ENCODE data around the gene CHI3L1. TPM values are rescaled to one million over a fixed set of nuclear protein-coding genes. Genes with fewer than 3 reads are reported as not detected.

The CHI3L1 gene
- polyA plus RNA-seq, 1 of the 3 experiments (the other 2 are of a cell fraction), result not detected

DNA sequence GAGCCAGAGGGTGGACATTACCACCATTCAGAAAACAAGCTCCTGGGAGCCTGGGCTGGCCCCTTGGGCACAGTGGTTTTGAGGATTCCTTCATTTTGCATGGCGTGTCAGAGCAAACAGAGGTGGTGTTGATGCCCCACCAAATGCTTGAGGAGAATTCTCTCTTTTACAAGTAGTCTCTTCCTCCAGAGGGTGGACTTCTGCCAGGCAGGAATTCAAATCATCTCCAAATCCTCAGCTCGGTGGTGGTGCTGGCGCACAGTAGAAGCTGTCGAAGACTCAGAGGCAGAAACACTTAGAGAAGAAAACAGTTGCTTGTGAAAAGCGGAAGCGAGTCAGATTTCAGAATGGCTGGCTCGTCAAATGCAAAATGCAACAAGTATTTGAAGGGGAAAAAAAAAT, 3.4 kb upstream of the CHI3L1 start (continued):
- TF ChIP-seq, protein P1, sequence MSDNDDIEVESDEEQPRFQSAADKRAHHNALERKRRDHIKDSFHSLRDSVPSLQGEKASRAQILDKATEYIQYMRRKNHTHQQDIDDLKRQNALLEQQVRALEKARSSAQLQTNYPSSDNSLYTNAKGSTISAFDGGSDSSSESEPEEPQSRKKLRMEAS (IDR thresholded peaks at IDR 0.05; ENCODE audit: low read depth), result no peak
- TF ChIP-seq, protein P2, sequence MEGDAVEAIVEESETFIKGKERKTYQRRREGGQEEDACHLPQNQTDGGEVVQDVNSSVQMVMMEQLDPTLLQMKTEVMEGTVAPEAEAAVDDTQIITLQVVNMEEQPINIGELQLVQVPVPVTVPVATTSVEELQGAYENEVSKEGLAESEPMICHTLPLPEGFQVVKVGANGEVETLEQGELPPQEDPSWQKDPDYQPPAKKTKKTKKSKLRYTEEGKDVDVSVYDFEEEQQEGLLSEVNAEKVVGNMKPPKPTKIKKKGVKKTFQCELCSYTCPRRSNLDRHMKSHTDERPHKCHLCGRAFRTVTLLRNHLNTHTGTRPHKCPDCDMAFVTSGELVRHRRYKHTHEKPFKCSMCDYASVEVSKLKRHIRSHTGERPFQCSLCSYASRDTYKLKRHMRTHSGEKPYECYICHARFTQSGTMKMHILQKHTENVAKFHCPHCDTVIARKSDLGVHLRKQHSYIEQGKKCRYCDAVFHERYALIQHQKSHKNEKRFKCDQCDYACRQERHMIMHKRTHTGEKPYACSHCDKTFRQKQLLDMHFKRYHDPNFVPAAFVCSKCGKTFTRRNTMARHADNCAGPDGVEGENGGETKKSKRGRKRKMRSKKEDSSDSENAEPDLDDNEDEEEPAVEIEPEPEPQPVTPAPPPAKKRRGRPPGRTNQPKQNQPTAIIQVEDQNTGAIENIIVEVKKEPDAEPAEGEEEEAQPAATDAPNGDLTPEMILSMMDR (IDR thresholded peaks at IDR 0.05), result no peak
- TF ChIP-seq GATA2 (CRISPR knock-in tag; IDR thresholded peaks at IDR 0.05) (no peak), GABPA (IDR thresholded peaks at IDR 0.05; ENCODE audit: low read depth) (no peak), MXI1 (IDR thresholded peaks at IDR 0.05; ENCODE audit: low read depth, low read length) (no peak), ELF1 (IDR thresholded peaks at IDR 0.05) (no peak)

DNA sequence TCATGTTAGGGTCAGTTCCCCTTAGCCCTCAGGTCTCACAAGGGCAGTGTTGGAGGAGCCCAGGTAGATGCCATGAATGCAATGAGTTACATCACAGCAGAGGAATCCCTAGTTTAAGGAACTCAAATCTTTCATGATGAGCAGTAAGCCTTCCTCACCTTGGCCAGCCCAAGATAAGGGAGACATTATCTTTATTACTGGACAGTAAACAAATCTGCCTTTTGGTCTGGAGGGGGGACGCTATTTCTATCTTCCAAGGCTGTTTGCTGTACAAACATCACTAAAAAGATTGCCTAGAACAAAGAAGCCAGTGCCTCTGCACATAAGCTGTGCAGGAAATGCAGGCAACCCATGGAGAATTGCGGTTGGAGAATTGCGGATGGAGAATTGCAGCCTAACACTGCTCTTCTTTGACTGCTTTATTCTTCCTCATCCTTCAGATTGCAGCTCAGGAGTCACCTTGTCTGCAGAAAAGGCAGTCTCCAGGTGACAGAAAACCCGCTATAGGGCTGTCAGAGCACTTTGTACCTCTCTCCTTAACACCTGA, 2.3 kb upstream of the CHI3L1 start:
- Histone ChIP-seq H3K36me3 (replicated peaks in 1 of 2; ENCODE audit: control insufficient read depth in 1 of 2, insufficient read depth in 2 of 2, low read length in 1 of 2) (no peaks in the 10 kb centered on the region), H3K9me3 (no peaks in the 10 kb centered on the region), H3K4me1 (ENCODE audit: control insufficient read depth in 1 of 2, insufficient read depth in 2 of 2, low read depth in 1 of 2, low read length in 1 of 2) (no peaks in the 10 kb centered on the region), H2AFZ (ENCODE audit: low read depth) (no peak overlapping the region), H3K4me3 (ENCODE audit: low read depth in 2 of 2, low read length in 1 of 2) (no peak overlapping the region), H3K79me2 (ENCODE audit: insufficient read depth) (no peaks in the 10 kb centered on the region), H3K27me3 (ENCODE audit: insufficient read depth) (no peaks in the 10 kb centered on the region), H3K27ac (ENCODE audit: low read depth in 2 of 2, low read length in 1 of 2) (no peak overlapping the region), H3K9me2 (no peaks in the 10 kb centered on the region), H3K4me2 (no peak overlapping the region), H4K20me1 (ENCODE audit: insufficient read depth) (no peaks in the 10 kb centered on the region), H3K9ac (no peak overlapping the region), H3F3A (replicated peaks; ENCODE audit: insufficient read depth) (no peaks in the 10 kb centered on the region)
- POLR2A ChIA-PET, result no interaction called here
- 69% methylated on average over 4 of the region's 4 CpGs for WGBS (ENCODE audit: low lambda C conversion rate)
- CTCF ChIA-PET, result interaction anchor here (1.4 to 1.6 kb wide), 2 partner anchors 28 to 149 kb away, joined by 3 to 5 read pairs; no protein-coding TSS in a partner anchor
- TF ChIP-seq EZH2phosphoT487 (IDR thresholded peaks at IDR 0.05; ENCODE audit: borderline replicate concordance, low read depth) (no peak), RXRA (IDR thresholded peaks at IDR 0.05; ENCODE audit: borderline replicate concordance, low read depth) (no peak), RAD21 (IDR thresholded peaks at IDR 0.05; ENCODE audit: low read length) (no peak), FOXJ3 (CRISPR knock-in tag; IDR thresholded peaks at IDR 0.05) (no peak), SIN3A (IDR thresholded peaks at IDR 0.05; ENCODE audit: borderline replicate concordance, low read depth, low read length) (no peak)
- TF ChIP-seq, protein P3, sequence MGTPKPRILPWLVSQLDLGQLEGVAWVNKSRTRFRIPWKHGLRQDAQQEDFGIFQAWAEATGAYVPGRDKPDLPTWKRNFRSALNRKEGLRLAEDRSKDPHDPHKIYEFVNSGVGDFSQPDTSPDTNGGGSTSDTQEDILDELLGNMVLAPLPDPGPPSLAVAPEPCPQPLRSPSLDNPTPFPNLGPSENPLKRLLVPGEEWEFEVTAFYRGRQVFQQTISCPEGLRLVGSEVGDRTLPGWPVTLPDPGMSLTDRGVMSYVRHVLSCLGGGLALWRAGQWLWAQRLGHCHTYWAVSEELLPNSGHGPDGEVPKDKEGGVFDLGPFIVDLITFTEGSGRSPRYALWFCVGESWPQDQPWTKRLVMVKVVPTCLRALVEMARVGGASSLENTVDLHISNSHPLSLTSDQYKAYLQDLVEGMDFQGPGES (IDR thresholded peaks at IDR 0.05; ENCODE audit: low read depth, low read length), result no peak
- TF ChIP-seq, protein P1 (IDR thresholded peaks at IDR 0.05; ENCODE audit: low read depth), result no peak
- TF ChIP-seq, protein P4, sequence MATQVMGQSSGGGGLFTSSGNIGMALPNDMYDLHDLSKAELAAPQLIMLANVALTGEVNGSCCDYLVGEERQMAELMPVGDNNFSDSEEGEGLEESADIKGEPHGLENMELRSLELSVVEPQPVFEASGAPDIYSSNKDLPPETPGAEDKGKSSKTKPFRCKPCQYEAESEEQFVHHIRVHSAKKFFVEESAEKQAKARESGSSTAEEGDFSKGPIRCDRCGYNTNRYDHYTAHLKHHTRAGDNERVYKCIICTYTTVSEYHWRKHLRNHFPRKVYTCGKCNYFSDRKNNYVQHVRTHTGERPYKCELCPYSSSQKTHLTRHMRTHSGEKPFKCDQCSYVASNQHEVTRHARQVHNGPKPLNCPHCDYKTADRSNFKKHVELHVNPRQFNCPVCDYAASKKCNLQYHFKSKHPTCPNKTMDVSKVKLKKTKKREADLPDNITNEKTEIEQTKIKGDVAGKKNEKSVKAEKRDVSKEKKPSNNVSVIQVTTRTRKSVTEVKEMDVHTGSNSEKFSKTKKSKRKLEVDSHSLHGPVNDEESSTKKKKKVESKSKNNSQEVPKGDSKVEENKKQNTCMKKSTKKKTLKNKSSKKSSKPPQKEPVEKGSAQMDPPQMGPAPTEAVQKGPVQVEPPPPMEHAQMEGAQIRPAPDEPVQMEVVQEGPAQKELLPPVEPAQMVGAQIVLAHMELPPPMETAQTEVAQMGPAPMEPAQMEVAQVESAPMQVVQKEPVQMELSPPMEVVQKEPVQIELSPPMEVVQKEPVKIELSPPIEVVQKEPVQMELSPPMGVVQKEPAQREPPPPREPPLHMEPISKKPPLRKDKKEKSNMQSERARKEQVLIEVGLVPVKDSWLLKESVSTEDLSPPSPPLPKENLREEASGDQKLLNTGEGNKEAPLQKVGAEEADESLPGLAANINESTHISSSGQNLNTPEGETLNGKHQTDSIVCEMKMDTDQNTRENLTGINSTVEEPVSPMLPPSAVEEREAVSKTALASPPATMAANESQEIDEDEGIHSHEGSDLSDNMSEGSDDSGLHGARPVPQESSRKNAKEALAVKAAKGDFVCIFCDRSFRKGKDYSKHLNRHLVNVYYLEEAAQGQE (IDR thresholded peaks at IDR 0.05; ENCODE audit: low read depth, low read length), result no peak
- TF ChIP-seq, protein P5, sequence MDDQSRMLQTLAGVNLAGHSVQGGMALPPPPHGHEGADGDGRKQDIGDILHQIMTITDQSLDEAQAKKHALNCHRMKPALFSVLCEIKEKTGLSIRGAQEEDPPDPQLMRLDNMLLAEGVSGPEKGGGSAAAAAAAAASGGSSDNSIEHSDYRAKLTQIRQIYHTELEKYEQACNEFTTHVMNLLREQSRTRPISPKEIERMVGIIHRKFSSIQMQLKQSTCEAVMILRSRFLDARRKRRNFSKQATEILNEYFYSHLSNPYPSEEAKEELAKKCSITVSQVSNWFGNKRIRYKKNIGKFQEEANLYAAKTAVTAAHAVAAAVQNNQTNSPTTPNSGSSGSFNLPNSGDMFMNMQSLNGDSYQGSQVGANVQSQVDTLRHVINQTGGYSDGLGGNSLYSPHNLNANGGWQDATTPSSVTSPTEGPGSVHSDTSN (IDR thresholded peaks at IDR 0.05), result no peak
- TF ChIP-seq, protein P6, sequence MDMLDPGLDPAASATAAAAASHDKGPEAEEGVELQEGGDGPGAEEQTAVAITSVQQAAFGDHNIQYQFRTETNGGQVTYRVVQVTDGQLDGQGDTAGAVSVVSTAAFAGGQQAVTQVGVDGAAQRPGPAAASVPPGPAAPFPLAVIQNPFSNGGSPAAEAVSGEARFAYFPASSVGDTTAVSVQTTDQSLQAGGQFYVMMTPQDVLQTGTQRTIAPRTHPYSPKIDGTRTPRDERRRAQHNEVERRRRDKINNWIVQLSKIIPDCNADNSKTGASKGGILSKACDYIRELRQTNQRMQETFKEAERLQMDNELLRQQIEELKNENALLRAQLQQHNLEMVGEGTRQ (IDR thresholded peaks at IDR 0.05; ENCODE audit: borderline replicate concordance, low read depth, low read length), result no peak
- DNase-seq, result no peak

Measured in SK-N-SH (cell line).